ENCODE results near the gene LIMK1. TPM values are rescaled to one million over a fixed set of nuclear protein-coding genes. Genes with fewer than 3 reads are reported as not detected.

Gene LIMK1
- total and polyA plus RNA-seq, 2 experiments from 2014 or later, result 13.0 to 96.5 TPM

DNA sequence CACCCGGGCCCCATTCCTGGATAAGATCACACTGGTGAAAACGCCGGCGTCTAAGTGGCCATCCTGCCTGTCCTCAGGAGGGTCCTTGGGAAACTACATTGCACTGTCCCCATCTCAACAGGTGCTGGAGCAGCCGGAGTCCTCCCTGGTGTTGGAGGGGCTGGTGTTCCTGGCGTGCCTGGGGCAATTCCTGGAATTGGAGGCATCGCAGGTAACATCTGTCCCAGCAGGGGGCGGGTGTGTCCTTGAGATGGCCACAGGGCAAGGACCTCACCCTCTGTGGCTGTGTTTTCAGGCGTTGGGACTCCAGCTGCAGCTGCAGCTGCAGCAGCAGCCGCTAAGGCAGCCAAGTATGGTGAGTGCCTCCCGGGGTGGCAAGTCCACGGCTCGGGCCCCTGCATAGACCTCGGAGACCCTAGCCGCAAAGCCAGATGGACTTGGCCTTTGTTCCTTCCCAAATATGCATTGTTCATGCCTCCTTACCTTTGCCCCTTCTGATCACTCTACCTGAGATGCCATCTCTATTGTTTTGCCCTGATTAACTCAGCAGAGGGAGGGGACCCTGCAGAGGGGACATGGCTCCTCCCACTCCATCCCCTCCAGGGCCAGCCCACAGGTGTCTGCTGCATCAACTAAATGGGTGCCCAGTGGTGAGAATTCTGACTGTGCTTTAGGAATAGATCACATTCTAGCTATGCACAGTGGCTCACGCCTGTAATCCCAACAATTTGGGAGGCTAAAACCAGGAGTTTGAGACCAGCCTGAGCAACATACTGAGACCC, 31.8 kb upstream of the LIMK1 start:
- Histone ChIP-seq H4K20me1 (replicated peaks; ENCODE audit: insufficient read depth) (no peaks in the 10 kb centered on the region), H3K4me3 (no peak overlapping the region), H3K36me3 (ENCODE audit: insufficient read depth) (no peaks in the 10 kb centered on the region), H3K9me2 (ENCODE audit: insufficient read depth) (no peaks in the 10 kb centered on the region), H3K4me2 (0 out of 2 replicates have a peak overlapping the region, but pooled peaks have one; percentile 12), H3F3A (replicated peaks; ENCODE audit: low read depth) (no peaks in the 10 kb centered on the region), H3K27me3 (ENCODE audit: insufficient read depth) (no peaks in the 10 kb centered on the region), H2AFZ (peak overlapping the region; percentile 93), H3K79me2 (replicated peaks; ENCODE audit: insufficient read depth) (no peaks in the 10 kb centered on the region), H3K27ac (ENCODE audit: low read depth) (no peak overlapping the region), H3K4me1 (ENCODE audit: insufficient read depth) (peaks cover 10% of the 10 kb centered on the region)
- peaks cover 9% of the 10 kb centered on the region for H3K4me1 Mint-ChIP-seq
- H3K36me3 Mint-ChIP-seq (ENCODE audit: low read depth), result no peaks in the 10 kb centered on the region
- no peak overlapping the region for H3K4me3 Mint-ChIP-seq
- no peaks in the 10 kb centered on the region for H3K9me3 Mint-ChIP-seq
- ATAC-seq (peak; percentile 90), DNase-seq (ENCODE audit: low spot score) (peak; percentile 88)
- H3K27ac Mint-ChIP-seq, result no peak overlapping the region
- H3K27me3 Mint-ChIP-seq (ENCODE audit: insufficient read depth, low read depth, poor library complexity), result peaks cover 5% of the 10 kb centered on the region
- no peak for TF ChIP-seq JUNB (IDR thresholded peaks at IDR 0.05; ENCODE audit: unreplicated experiment)
- TF ChIP-seq, protein P1, sequence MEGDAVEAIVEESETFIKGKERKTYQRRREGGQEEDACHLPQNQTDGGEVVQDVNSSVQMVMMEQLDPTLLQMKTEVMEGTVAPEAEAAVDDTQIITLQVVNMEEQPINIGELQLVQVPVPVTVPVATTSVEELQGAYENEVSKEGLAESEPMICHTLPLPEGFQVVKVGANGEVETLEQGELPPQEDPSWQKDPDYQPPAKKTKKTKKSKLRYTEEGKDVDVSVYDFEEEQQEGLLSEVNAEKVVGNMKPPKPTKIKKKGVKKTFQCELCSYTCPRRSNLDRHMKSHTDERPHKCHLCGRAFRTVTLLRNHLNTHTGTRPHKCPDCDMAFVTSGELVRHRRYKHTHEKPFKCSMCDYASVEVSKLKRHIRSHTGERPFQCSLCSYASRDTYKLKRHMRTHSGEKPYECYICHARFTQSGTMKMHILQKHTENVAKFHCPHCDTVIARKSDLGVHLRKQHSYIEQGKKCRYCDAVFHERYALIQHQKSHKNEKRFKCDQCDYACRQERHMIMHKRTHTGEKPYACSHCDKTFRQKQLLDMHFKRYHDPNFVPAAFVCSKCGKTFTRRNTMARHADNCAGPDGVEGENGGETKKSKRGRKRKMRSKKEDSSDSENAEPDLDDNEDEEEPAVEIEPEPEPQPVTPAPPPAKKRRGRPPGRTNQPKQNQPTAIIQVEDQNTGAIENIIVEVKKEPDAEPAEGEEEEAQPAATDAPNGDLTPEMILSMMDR (conservative IDR thresholded peaks at IDR 0.05; ENCODE audit: low read depth in 2 of 2), result peak; percentile 40 to 79

DNA sequence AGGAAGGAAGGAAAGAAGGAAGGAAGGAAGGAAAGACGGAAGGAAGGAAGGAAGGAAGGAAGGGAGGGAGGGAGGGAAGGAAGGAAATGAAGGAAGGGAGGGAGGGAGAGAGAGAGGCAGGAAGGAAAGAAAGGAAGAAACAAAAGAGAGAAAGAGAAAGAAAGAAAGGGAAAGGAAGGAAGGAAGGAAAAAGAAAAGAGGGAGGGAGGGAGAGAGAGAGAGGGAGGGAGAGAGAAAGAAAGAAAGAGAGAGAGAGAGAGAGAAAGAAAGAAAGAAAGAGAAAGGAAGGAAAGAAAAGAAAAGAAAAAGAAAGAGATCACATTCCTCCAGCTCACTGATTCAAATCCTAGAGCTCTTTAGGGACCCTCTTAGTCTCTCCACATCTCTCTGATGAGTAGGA, 31.0 kb upstream of the LIMK1 start:
- H3F3A ChIP-seq (replicated peaks; ENCODE audit: low read depth), result no peaks in the 10 kb centered on the region
- H3K4me3 Mint-ChIP-seq, result no peak overlapping the region
- peaks cover 9% of the 10 kb centered on the region for H3K4me1 Mint-ChIP-seq
- DNase-seq (ENCODE audit: low spot score) (no peak), ATAC-seq (no peak)
- H3K9me2 ChIP-seq (ENCODE audit: insufficient read depth), result no peaks in the 10 kb centered on the region
- no peak overlapping the region for H2AFZ ChIP-seq
- H3K36me3 ChIP-seq (ENCODE audit: insufficient read depth), result no peaks in the 10 kb centered on the region
- no peaks in the 10 kb centered on the region for H3K36me3 Mint-ChIP-seq (ENCODE audit: low read depth)
- H3K4me3 ChIP-seq, result no peak overlapping the region
- peaks cover 10% of the 10 kb centered on the region for H3K4me1 ChIP-seq (ENCODE audit: insufficient read depth)
- peaks cover 3% of the 10 kb centered on the region for H3K27me3 Mint-ChIP-seq (ENCODE audit: insufficient read depth, low read depth, poor library complexity)
- no peak overlapping the region for H3K27ac ChIP-seq (ENCODE audit: low read depth)
- H3K4me2 ChIP-seq, result no peak overlapping the region
- H4K20me1 ChIP-seq (replicated peaks; ENCODE audit: insufficient read depth), result no peaks in the 10 kb centered on the region
- no peaks in the 10 kb centered on the region for H3K9me3 Mint-ChIP-seq
- H3K27me3 ChIP-seq (ENCODE audit: insufficient read depth), result no peaks in the 10 kb centered on the region
- H3K27ac Mint-ChIP-seq, result no peak overlapping the region
- no peaks in the 10 kb centered on the region for H3K79me2 ChIP-seq (replicated peaks; ENCODE audit: insufficient read depth)
- no peak for TF ChIP-seq ZNF114 (CRISPR knock-in tag; IDR thresholded peaks at IDR 0.05)
- no peak for TF ChIP-seq CREB1 (CRISPR knock-in tag; IDR thresholded peaks at IDR 0.05; ENCODE audit: low read depth)
- no peak for TF ChIP-seq EZH2 (IDR thresholded peaks at IDR 0.05; ENCODE audit: low read depth, unreplicated experiment)
- no peak for TF ChIP-seq POLR2AphosphoS5 (IDR thresholded peaks at IDR 0.05; ENCODE audit: low read depth)
- TF ChIP-seq ZNF331 (CRISPR knock-in tag; IDR thresholded peaks at IDR 0.05; ENCODE audit: low read depth), result no peak

DNA sequence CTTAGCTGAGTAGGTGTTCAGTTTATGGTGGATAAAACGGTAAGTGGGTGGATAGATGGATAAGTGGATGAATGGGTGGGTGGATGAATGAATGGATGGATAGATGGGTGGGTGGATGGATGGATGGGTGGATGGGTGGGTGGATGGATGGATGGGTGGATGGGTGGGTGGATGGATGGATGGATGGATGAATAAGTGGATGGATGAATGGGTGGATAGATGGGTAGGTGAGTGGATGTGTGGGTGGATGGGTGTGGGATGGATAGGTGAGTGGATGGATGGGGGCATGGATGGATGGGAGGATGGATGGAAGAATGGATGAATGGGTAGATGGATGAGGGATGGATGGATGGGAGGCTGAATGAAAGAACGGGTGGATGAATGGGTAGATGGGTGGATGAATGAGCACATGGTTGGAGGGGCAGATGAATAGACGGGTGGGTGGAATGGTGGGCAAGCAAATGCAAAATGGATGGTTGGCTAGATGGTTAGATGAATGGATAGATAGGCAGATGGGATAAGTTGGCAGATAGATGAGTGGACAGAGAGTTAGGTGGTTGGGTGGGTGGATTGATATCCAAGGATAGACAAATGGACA, 29.9 kb upstream of the LIMK1 start:
- H3K9me3 Mint-ChIP-seq, result no peaks in the 10 kb centered on the region
- peaks cover 9% of the 10 kb centered on the region for H3K4me1 Mint-ChIP-seq
- ATAC-seq, result no peak

More for the DNA sequence above, 29.9 kb upstream of the LIMK1 start:
- Histone ChIP-seq H3K27me3 (ENCODE audit: insufficient read depth) (no peaks in the 10 kb centered on the region), H3K9me2 (ENCODE audit: insufficient read depth) (no peaks in the 10 kb centered on the region), H3K4me1 (ENCODE audit: insufficient read depth) (peaks cover 10% of the 10 kb centered on the region), H3K4me3 (no peak overlapping the region), H3K79me2 (replicated peaks; ENCODE audit: insufficient read depth) (no peaks in the 10 kb centered on the region), H4K20me1 (replicated peaks; ENCODE audit: insufficient read depth) (no peaks in the 10 kb centered on the region), H2AFZ (no peak overlapping the region), H3K36me3 (ENCODE audit: insufficient read depth) (no peaks in the 10 kb centered on the region), H3F3A (replicated peaks; ENCODE audit: low read depth) (no peaks in the 10 kb centered on the region), H3K4me2 (no peak overlapping the region), H3K27ac (ENCODE audit: low read depth) (no peak overlapping the region)
- Mint-ChIP-seq H3K27me3 (ENCODE audit: insufficient read depth, low read depth, poor library complexity) (peaks cover 5% of the 10 kb centered on the region), H3K4me3 (no peak overlapping the region), H3K36me3 (ENCODE audit: low read depth) (no peaks in the 10 kb centered on the region), H3K27ac (no peak overlapping the region)
- DNase-seq (ENCODE audit: low spot score), result no peak
- TF ChIP-seq CREB1 (CRISPR knock-in tag; IDR thresholded peaks at IDR 0.05; ENCODE audit: low read depth) (no peak), ZNF331 (CRISPR knock-in tag; IDR thresholded peaks at IDR 0.05; ENCODE audit: low read depth) (no peak), EZH2phosphoT487 (IDR thresholded peaks at IDR 0.05; ENCODE audit: unreplicated experiment) (no peak), ZNF114 (CRISPR knock-in tag; IDR thresholded peaks at IDR 0.05) (no peak)
- TF ChIP-seq, protein P2, sequence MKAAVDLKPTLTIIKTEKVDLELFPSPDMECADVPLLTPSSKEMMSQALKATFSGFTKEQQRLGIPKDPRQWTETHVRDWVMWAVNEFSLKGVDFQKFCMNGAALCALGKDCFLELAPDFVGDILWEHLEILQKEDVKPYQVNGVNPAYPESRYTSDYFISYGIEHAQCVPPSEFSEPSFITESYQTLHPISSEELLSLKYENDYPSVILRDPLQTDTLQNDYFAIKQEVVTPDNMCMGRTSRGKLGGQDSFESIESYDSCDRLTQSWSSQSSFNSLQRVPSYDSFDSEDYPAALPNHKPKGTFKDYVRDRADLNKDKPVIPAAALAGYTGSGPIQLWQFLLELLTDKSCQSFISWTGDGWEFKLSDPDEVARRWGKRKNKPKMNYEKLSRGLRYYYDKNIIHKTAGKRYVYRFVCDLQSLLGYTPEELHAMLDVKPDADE (IDR thresholded peaks at IDR 0.05), result no peak
- TF ChIP-seq, protein P1 (conservative IDR thresholded peaks at IDR 0.05; ENCODE audit: low read depth in 2 of 2), result no peak
